Amygdala (tissue), 56 donors: Measurements from ENCODE around the gene NTMT1.
"Not testable (repeated sequence)": the region's sequence is repeated elsewhere in the genome, so short reads cannot be mapped to it uniquely, and the experiment has no call there.

Experiments used
- DNase-seq, 56 donors: peaks; one replicate each; lab custom pipeline; 2025; lab: John Stamatoyannopoulos, UW

NTMT1 gene

DNA sequence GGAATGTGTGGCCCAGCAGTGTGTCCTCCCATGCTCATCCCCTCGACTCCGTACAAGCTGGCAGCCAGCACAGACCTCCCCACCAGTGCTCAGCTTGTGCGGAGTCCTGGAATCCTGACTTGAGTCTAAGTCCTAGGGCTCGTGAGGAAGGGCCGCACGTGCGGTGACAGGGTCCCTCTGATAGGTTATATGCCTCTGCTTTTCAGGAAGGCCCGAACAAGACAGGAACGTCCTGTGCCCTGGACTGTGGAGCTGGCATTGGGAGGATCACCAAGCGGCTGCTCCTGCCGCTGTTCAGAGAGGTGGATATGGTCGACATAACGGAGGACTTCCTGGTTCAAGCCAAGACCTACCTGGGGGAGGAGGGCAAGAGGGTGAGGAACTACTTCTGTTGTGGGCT, 7.9 kb downstream of the NTMT1 start:
- no peak for DNase-seq

DNA sequence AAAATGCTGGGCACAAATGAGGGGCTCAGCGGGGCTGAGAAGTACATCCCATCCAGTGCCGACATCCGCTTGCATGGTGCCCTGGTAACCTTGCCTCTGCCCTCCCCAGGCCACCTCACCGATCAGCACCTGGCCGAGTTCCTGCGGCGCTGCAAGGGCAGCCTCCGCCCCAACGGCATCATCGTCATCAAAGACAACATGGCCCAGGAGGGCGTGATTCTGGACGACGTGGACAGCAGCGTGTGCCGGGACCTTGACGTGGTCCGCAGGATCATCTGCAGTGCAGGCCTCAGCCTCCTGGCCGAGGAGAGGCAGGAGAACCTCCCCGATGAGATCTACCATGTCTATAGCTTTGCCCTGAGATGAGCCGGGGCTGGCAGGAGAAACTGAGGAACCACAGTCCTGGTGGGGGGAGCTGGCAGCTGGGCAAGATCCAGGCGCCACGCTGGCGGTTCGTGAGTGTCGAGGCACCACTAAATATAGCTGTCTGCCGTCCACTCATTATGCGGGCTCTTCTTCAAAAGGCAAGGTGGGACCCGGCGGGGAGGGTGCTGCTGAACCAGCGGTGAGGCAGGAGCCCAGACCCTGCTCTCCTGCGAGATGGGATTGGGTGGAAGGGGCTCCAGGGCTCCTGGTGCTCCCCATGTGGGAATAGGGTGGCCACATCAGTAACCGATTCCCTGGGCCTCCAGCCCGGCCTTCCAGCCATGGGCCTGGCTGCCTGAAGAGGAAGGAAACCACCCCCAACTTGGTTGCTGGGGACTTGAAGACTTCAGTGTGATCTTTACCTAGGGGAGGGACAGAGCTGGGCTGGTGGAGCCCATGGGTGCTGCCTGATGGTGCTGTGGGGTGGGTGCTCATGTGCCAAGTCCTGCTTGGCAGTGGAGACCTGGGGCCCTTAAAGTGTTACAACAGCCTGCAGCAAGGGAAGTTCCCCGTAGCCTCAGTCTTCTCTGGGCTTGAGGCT, 9.4 kb downstream of the NTMT1 start:
- no peak for DNase-seq

DNA sequence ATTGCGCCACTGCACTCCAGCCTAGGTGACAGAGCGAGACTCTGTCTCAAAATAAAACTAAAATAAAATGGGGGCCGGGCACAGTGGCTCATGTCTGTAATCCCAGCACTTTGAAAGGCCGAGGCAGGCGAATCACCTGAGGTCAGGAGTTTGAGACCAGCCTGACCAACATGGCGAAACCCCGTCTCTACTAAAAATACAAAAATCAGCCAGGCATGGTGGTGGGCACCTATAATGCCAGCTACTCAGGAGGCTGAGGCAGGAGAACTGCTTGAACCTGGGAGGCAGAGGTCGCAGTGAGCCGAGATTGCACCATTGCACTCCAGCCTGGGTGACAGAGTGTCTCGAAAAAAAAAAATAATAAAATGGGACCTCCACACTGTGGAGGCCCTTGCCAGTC, 10.4 kb downstream of the NTMT1 start:
- DNase-seq = not testable (repeated sequence)

DNA sequence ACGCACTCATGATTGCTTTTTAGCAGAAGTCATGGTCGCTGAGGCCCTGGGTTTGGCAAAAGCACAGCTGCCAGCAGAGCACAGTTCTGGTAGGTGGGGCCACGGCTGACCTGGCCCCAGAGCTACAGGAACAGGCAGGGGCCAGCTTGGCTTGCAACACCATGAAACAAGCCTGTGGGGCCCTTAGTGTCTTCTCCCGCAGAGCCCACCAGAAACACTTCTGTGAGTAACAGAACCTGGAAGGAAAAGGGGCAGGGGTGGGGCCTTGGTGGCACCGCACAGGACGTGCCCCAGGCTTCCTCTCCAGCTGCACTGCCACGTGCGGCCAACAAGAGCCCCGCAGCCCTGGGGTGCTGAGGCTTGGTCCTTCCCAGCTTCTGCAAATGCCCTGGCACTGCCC, 11.1 kb downstream of the NTMT1 start:
- DNase-seq = no peak

DNA sequence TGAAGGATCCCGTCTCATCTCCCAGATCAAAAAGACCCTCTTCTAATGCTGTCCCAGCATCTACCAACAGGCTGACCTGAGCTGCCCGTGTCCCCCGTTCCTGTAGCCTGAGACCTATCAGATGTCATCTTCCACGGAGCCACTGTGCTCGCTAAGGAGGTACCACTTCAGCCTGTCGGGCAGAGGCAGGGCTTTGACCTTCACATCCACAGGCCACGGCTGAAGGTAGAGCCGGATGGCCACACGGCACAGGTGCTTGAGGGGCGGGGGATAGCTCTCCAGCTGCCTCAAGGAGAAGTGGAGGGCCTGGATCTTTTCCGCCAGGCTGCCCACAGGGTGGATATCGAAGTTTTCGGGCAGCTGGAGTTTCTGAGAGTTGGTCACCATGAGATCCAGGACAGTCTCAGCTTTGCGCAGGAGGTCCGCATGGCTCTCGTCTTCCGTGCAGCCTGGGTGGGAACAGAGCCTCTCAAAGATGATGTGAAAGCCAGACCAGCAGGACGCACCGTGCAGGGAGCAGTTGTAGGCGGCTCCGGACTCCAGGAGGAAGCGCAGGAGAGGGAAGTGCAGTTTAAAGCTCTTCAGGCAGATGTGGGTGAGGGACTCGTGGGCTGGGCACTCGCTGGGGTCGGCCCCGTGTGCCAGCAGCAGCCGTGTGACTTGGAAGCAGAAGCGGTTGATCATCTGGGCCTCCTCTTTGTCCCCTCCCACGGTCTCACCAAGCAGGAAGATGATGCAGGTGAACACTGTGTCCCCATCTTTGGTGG, 11.9 kb downstream of the NTMT1 start:
- no peak for DNase-seq

DNA sequence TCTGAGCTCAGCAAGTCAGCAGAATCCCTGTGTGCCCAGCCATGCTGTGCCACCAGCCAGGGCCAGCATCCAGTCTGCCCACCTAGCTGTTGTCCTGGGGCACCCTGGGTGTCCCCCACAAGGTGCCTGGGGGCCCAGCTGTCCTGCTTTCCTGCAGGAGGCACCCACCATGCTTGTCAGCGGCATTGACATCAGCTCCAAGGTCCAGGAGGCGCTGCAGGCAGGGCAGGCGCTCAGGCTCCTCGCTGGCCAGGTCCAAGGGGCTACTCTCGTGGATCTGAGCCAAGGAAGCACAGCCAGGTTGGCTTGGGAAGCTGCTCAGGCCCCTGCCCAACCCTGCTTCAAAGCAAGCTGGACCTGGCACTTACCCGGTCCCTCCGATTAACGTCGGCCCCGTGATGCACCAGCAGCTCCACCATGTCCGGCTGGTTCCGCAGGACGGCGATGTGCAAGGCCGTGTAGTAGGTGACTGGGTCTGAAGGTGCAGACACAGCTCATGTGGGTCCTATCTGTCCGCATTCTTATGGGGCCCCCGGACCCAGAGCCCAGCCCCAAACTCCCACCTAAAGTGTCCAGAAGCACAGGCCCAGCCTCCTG, 13.2 kb downstream of the NTMT1 start:
- DNase-seq = no peak

DNA sequence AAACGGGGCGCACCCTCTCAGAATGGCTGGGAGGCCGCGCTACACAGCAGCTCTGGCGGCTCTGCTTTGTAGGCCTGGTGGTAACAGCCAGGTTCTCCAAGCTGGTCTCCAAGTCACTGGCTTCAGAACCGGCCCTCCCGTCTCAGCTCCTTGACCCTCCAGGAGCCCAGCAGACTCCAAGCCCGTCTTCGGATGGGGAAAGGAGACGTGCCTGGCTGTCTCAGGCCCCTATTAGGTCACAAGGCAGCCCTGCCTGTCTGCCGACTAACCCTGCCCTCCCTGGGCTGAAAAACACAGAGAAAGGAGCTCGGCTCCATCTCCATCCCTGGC, 13.8 kb downstream of the NTMT1 start:
- DNase-seq = no peak

DNA sequence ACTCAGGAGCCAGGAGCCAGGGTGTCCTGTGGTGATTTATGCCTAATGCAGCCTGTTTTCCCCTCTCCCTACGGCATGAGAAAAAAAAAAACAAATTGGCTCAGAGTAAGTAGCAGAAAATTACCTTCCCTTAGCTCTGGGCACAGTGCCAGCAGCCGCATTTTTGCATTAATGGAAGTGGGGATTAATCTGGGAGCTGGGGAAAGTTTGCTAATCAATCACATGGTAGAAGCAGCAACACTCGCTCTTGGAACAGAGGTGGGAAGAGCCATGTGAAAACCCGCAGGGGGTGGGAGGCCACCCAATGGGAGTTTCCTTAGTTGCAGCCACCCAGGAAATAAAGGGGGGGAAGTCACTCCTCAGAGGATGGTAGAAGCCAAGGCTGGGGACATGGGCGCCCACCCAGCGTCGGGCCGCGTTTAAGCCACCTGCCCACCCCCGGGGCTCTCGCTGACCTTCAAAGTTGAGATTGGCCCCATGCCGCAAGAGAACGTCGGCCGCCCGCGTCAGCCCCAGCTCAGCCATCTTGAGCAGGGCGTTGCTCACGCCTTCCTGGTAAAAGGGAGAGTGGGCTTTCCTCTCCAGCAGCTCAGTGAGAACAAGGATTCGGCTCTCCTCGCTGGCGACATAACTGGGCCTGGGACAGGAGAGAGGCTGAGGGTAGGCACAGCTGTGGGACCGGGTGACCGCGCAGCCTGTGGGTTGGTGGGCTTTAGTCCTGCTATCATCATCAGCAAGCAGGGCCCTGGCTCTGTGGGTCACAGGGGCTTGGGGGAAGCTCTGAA, 14.3 kb downstream of the NTMT1 start:
- DNase-seq = peak in 25 of 56 donors; percentile 11 to 74 (median 48)

DNA sequence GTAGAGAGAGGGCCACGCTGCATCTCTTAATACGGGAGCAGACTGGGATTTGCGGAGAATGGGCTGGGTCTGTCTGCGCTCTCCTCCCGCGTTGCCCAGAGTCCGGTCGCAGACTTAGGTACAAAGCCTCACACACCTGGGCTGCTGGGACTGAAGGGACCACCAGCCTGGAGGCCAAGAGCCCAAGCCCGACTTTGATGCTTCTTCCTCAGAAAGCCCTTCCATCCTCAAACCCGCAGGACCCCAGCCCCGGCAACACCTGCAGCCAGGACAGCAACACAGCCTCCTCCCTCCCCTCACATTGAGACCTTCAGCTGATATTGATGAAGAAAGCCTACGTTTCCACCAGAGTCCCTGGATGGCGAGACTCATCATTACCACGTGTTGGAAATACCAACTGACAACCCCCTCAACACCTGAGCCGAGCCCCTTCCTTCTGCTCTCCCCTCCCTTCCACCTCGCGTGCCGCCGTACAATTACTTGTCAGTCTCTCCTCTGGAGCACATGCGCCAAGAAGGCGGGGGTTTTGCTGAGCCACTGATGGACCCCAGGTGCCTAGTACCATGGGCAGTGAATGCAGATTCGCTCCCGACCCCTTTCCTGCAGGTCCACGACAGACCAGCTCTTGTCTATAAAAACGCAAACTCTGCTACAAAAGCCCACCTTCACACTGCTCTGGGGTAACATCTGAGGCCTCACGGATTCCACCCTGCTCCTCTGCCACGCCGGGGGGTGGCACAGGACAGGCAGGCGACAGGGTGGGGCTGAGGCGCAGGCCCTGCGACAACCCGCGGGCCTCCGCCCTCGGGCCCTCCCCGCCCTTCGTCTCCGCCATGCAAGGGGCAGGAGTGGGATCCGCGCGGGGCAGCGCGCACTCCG, 15.1 kb downstream of the NTMT1 start:
- no peak for DNase-seq

DNA sequence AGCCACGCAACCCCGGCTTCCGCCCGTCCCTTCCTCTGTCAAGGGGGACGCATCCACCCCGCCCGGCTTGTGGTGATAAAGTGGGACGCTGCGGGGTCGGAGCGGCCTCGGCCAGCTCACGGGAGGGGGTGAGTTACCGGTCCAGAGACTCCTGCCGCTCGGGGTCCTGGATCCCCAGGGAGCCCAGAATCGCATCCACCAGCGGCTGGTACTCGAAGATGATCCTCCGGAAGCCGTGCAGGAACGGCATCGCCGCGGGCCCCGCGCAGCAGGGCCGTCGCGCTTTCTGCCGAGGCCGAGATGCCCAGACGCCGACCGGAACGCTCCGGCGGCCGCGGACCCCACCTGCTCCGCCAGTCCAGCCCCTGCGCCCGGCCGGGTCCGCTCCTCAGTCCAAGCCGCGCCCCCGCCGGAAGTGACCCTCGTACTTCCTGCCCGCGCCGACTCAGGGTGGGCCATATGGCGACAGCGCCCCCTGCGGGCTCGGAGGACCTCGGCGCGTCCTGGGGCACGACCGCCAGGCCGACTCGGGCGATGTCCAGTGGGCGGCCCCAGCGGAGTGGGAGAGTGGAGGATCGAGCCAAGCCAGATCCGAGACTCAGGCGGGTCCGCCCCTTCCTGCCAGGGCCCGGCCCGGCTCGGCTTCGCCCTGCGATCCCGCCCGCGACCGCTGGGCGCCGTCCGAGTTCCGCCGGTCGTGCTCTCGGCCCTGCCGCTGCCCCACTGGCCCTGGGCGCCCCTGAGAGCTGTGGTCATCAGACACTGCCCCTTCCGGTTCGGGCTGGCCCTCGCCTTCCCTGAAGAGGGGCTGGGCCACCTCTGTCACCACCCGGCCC, 16.0 kb downstream of the NTMT1 start, which contains the start of gene ASB6:
TSS of gene ASB6 (minus strand) at position 402 of the 836 bp plus-strand sequence. CDS start at position 250, 152 bp downstream.
- peak; percentile 65 to 97 (median 89) for DNase-seq

DNA sequence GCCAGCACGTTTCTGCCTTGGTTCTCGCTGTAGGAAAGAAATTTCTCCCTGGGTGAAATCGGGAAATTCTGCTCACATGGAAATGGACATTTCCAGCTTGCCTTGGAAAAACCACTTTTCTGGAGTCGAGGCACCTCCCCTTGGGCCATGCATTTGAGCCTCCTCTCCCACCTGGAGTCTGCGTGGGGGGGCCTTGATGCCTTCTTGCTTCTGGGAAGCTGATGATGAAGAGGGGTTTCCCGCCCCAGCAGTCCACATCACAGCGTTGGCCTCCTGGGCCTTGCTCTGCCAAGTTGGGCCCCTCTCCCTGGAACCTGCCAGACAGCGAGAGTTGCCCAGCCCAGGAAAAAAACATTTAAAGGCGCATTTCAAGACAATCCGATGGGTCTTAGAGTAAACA, 17.7 kb downstream of the NTMT1 start:
- DNase-seq = no peak

DNA sequence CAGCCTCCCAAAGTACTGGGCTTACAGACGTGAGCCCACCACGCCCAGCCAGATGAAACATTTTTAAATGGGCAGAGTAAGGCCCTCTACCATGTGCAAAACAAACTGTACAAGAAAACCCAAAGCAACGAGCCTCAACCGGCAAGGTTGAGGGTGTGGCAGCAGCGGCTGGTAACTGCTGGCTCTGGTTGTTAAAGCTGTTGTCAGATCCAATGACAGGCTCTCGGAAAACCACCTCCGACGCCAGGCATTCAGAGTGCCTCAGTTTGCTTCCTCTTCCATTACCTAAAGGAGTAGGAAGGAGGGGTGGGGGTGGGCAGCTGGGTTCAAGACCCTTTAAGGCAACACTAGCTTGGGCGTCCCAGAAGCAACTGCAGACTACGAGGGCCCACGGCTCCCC, 18.4 kb downstream of the NTMT1 start:
- no peak for DNase-seq

DNA sequence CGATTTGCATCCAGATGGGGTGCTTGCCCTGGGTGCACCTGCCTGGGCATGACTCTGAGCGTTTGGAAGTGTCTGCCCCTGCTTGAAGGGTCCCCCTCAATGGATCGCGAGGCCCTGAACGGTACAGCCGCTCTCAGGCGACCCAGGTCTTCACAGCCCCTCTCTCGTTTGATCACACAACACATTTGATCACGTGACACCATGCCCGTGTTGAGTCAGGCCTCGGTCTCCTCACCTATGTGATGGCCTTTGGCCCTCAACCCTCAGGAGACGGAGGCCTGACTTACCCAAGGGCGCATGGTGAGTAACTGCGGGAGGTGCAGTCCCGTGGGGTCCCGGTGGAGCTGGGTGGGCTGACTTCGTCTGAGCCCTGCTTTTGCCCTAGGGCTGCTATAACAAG, 18.9 kb downstream of the NTMT1 start:
- no peak for DNase-seq

DNA sequence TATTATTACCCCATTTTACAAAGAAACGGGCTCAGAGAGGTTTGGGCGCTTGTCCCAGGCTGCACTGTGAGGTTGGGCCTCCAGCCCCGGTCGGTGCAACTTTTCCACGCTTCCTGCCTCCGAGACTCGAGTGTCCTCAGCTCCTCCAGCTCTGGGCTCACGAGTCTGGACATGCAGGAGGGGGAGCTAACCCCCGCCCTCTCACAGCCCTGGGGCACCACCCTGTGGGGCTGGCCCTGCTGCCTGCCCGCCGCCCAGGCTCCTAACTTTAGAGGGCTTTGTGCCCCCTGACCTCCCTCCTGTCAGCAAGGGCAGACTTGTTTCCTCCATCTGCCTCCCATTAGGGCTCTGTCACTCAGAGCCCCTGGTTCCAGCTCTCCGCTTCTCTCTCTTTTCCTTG, 20.3 kb downstream of the NTMT1 start:
- DNase-seq = no peak

DNA sequence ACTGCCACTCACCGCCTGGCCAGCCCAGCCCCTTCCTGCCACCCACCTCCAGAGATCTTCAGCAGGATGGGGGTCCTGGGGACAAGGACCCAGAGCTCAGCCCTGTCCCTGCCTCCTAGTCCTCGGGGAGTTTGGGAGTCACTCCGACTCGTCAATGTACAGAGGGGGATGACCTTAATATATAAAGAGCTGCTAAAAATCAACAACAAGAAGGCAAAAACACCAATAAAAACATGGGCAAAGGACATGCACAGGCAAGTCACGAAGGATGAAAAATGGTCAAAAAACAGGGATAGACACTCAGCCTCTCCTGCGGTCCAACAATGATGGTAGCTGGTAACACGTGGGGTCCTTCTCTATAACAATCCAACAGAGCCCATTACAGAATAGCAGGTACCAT, 20.7 kb downstream of the NTMT1 start:
- no peak for DNase-seq

DNA sequence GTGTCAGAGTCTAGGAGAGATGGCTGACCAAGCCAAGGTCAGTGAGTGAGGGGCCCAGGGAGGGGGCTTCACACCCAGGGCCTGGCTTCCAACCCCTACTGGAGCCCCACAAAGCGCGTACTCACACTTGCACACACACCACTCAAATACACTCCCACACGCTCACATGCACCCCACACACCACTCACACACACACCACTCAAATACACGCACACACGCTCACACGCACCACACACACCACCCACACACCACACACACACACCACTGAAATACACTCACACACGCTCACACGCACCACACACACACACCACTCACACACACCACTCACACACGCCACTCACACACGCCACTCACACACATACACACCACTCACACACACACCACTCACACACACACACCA, 21.7 kb downstream of the NTMT1 start:
- DNase-seq = no peak

DNA sequence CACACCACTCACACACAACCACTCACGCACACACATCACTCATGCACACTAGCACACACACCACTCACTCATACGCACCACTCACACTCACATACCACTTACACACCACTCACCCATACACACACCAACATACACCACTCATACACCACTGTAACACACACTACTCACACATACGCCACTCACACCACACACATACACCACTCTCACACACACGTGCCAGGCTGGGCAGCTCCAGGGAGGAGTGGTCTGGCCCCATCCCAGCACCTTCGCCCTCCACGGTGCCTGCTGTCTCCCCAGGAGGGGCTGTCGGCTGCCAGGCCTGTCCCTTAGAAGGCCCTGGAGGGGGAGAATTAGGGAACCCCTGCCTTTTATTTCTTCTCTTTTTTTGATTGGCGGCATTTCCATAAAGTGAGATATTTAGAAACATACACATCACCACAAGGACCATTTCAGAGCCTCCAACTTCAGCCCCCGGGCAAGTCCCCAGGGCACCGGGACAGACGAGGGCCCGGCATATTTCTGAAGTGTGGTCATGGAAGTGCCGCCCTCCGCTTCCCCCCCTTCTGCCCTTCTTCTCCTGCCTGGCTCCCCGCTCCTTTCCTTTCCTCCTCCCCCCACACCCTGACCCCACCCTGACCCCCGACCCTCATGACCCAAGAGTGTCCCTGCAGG, 22.3 kb downstream of the NTMT1 start:
- DNase-seq = no peak

DNA sequence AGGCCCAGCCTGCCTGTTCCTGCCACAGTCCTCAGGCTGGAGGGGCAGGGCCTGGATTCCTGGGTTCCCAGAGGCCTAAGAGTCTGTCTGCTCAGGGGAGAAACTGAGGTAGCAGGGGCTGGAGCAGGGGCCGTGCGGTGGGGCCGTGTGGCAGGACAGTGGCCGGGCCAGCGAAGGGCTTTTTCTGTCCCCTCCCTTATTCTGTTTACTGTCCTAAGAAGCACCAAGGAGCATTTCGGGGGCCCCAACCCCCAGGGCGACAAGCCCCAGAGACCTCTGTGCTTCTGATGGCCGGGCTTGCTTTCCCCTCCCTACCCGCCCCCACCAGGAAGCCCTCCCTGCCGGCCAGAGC, 22.8 kb downstream of the NTMT1 start:
- no peak for DNase-seq
